Measurements from ENCODE around the gene IMPG1. TPM values are rescaled to one million over a fixed set of nuclear protein-coding genes. Genes with fewer than 3 reads are reported as not detected.
"Not testable (repeated sequence)": the region's sequence is repeated elsewhere in the genome, so short reads cannot be mapped to it uniquely, and the experiment has no call there.

IMPG1 gene
- total and polyA plus RNA-seq, 2 of the 8 experiments (the other 6 are each of a cell fraction or from before 2014, with no cell fraction given) = 0.02 TPM; not detected in 1

GRCh38 chr6:75905129-75905528 is 167.3 kb downstream of the IMPG1 start:
- H3K36me3 ChIP-seq (ENCODE audit: control insufficient read depth in 2 of 4, insufficient read depth in 4 of 4, low read length in 3 of 4); H3K79me2 ChIP-seq (ENCODE audit: control insufficient read depth in 1 of 2, insufficient read depth in 2 of 2, low read length in 2 of 2); H2BK15ac ChIP-seq (ENCODE audit: low read length); H2AFZ ChIP-seq (ENCODE audit: low read length); POLR2A ChIA-PET (ENCODE audit: partially characterized antibody); H3K56ac ChIP-seq (replicated peaks; ENCODE audit: insufficient read length, low read depth, low read length); H4K5ac ChIP-seq (ENCODE audit: insufficient read length, low read depth, low read length); H3K23ac ChIP-seq (ENCODE audit: insufficient read length); H2BK120ac ChIP-seq (replicated peaks; ENCODE audit: low read depth, low read length); H2BK20ac ChIP-seq (ENCODE audit: low read length); H3K4me3 ChIP-seq (ENCODE audit: extremely low read depth in 1 of 4, insufficient read depth in 2 of 4, low read depth in 3 of 4, low read length in 4 of 4); H2BK5ac ChIP-seq (ENCODE audit: low read depth, low read length); H3K23me2 ChIP-seq (ENCODE audit: low read depth, low read length); H4K20me1 ChIP-seq (replicated peaks in 1 of 2; ENCODE audit: control insufficient read depth in 1 of 2, insufficient read depth in 2 of 2, low read length in 2 of 2); H3K27me3 ChIP-seq (replicated peaks in 1 of 4; ENCODE audit: control insufficient read depth in 3 of 4, extremely low read depth in 1 of 4, insufficient read depth in 3 of 4, low read length in 3 of 4); H3K4me1 ChIP-seq (replicated peaks in 1 of 4; ENCODE audit: control insufficient read depth in 3 of 4, insufficient read depth in 4 of 4, low read length in 3 of 4); H3K9ac ChIP-seq (replicated peaks in 1 of 4; ENCODE audit: extremely low read depth in 1 of 4, low read depth in 3 of 4, low read length in 3 of 4); DNase-seq (ENCODE audit: low read depth in 1 of 2, low spot score in 2 of 2); H4K8ac ChIP-seq (ENCODE audit: extremely low read depth, insufficient read depth, low read length); H3K4me2 ChIP-seq (ENCODE audit: insufficient read depth in 1 of 2, low read depth in 2 of 2, low read length in 2 of 2); H3K4ac ChIP-seq (replicated peaks; ENCODE audit: insufficient read length, low read depth, low read length); FAIRE-seq; H3K27ac ChIP-seq (ENCODE audit: low read depth, low read length); H3K14ac ChIP-seq (ENCODE audit: insufficient read length); H2BK12ac ChIP-seq (ENCODE audit: low read depth, low read length); H3K18ac ChIP-seq (ENCODE audit: extremely low read depth, low read length); H3K79me1 ChIP-seq (ENCODE audit: low read depth, low read length); H4K91ac ChIP-seq (replicated peaks; ENCODE audit: insufficient read length, low read length); H2AK5ac ChIP-seq (ENCODE audit: low read depth, low read length): not testable (repeated sequence)
- CTCF ChIA-PET (ENCODE audit: partially characterized antibody) = interaction anchor here (4.6 kb wide), 1 partner anchor 12 kb away, joined by 22 read pairs; no protein-coding TSS in a partner anchor
- WGBS, 2 experiments (ENCODE audit: extremely low coverage in 1 of 2, insufficient coverage in 1 of 2, insufficient read length in 1 of 2, insufficient replicate concordance in 2 of 2, low coverage in 1 of 2, low lambda C conversion rate in 2 of 2, missing lambda C conversion rate in 1 of 2) = 88% methylated on average over 11 of the region's 14 CpGs; no CpG with 5 or more reads in 1 of the 2 experiments
- H3K9me3 ChIP-seq (ENCODE audit: insufficient read depth in 2 of 2, low read depth in 1 of 2, low read length in 1 of 2) = peaks cover 5 to 11% of the 10 kb centered on the region in 2 experiments; a peak in 2 of 4 replicates

- POLR2A ChIA-PET (ENCODE audit: partially characterized antibody); H2BK120ac ChIP-seq (replicated peaks; ENCODE audit: low read depth, low read length); H3K79me2 ChIP-seq (ENCODE audit: control insufficient read depth in 1 of 2, insufficient read depth in 2 of 2, low read length in 2 of 2); H3K18ac ChIP-seq (ENCODE audit: extremely low read depth, low read length); H3K27me3 ChIP-seq (replicated peaks in 1 of 4; ENCODE audit: control insufficient read depth in 3 of 4, extremely low read depth in 1 of 4, insufficient read depth in 3 of 4, low read length in 3 of 4); H2BK5ac ChIP-seq (ENCODE audit: low read depth, low read length); H3K27ac ChIP-seq (ENCODE audit: low read depth, low read length); H3K36me3 ChIP-seq (ENCODE audit: control insufficient read depth in 2 of 4, insufficient read depth in 4 of 4, low read length in 3 of 4); H4K20me1 ChIP-seq (replicated peaks in 1 of 2; ENCODE audit: control insufficient read depth in 1 of 2, insufficient read depth in 2 of 2, low read length in 2 of 2); H3K9ac ChIP-seq (replicated peaks in 1 of 4; ENCODE audit: extremely low read depth in 1 of 4, low read depth in 3 of 4, low read length in 3 of 4); H2BK12ac ChIP-seq (ENCODE audit: low read depth, low read length); CTCF ChIA-PET (ENCODE audit: partially characterized antibody); DNase-seq (ENCODE audit: low read depth in 1 of 2, low spot score in 2 of 2); H2BK15ac ChIP-seq (ENCODE audit: low read length); H3K23ac ChIP-seq (ENCODE audit: insufficient read length); H2AFZ ChIP-seq (ENCODE audit: low read length); H4K5ac ChIP-seq (ENCODE audit: insufficient read length, low read depth, low read length); H2BK20ac ChIP-seq (ENCODE audit: low read length); H4K91ac ChIP-seq (replicated peaks; ENCODE audit: insufficient read length, low read length); H3K9me3 ChIP-seq (ENCODE audit: insufficient read depth in 2 of 2, low read depth in 1 of 2, low read length in 1 of 2); H3K4me1 ChIP-seq (replicated peaks in 1 of 4; ENCODE audit: control insufficient read depth in 3 of 4, insufficient read depth in 4 of 4, low read length in 3 of 4); H2AK5ac ChIP-seq (ENCODE audit: low read depth, low read length); H3K4ac ChIP-seq (replicated peaks; ENCODE audit: insufficient read length, low read depth, low read length); H3K79me1 ChIP-seq (ENCODE audit: low read depth, low read length); H3K23me2 ChIP-seq (ENCODE audit: low read depth, low read length); H4K8ac ChIP-seq (ENCODE audit: extremely low read depth, insufficient read depth, low read length); H3K4me3 ChIP-seq (ENCODE audit: extremely low read depth in 1 of 4, insufficient read depth in 2 of 4, low read depth in 3 of 4, low read length in 4 of 4); H3K14ac ChIP-seq (ENCODE audit: insufficient read length); H3K4me2 ChIP-seq (ENCODE audit: insufficient read depth in 1 of 2, low read depth in 2 of 2, low read length in 2 of 2); FAIRE-seq; H3K56ac ChIP-seq (replicated peaks; ENCODE audit: insufficient read length, low read depth, low read length): not testable (repeated sequence)
- 100% methylated on average over 1 of the region's 1 CpG; no CpG with 5 or more reads in 1 of the 2 experiments for WGBS, 2 experiments (ENCODE audit: extremely low coverage in 1 of 2, insufficient coverage in 1 of 2, insufficient read length in 1 of 2, insufficient replicate concordance in 2 of 2, low coverage in 1 of 2, low lambda C conversion rate in 2 of 2, missing lambda C conversion rate in 1 of 2)
These were observed 172.2 kb downstream of the IMPG1 start for GRCh38 chr6:75900216-75900615.
